ENCODE measurements around the gene BHLHE41.

BHLHE41 gene

DNA sequence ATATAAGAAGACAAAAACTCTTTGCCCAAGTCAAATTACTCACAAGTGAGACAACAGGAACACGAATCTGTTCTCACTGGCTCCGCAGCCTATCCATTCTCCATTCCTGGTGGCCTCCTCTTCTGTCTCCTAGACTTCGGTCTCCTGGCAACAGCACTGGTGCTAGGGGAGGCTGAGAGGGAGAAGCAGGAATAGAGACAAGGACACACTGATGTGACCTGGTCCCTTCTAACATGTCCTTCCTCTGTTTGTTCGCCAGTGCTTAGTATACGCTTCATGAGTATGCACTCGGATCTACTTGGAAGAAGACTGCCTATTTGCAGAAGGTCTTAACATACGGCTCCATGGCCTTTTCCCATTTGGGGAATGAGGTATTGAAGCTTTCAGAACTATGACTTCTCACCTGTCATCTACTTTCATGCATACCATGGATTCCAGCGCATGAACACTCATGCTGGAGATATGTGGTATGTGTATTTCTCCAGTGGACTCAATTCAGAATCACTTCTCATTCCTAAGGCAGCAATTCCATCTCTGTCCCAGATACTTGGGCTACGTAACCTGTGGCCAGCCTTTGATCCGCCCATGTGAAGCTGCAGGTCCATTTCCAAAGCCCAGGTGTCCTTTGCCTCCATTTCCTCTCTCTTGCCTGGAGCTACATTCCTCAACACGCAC, 33.9 kb downstream of the BHLHE41 start:
- Histone ChIP-seq H3K4me3 (ENCODE audit: low read depth in 1 of 5, low read length in 5 of 5) (no peak overlapping the region), H3K27me3 (ENCODE audit: control insufficient read depth in 5 of 5, insufficient read depth in 4 of 5, low read length in 5 of 5) (no peaks in the 10 kb centered on the region), H3K9me3 (ENCODE audit: control insufficient read depth in 5 of 5, low read length in 5 of 5) (no peaks in the 10 kb centered on the region), H3K9ac (ENCODE audit: low read length in 5 of 5) (no peak overlapping the region), H3K36me3 (ENCODE audit: control insufficient read depth in 5 of 5, insufficient read depth in 5 of 5, low read length in 5 of 5) (no peaks in the 10 kb centered on the region), H3K4me1 (ENCODE audit: control insufficient read depth in 5 of 5, insufficient read depth in 5 of 5, low read length in 5 of 5) (no peaks in the 10 kb centered on the region), H3K27ac (ENCODE audit: low read depth, low read length) (no peak overlapping the region)

GRCh38 chr12:26088998-26089397, 35.8 kb downstream of the BHLHE41 start:
- Histone ChIP-seq H3K4me1 (ENCODE audit: control insufficient read depth in 5 of 5, insufficient read depth in 5 of 5, low read length in 5 of 5) (no peaks in the 10 kb centered on the region), H3K9ac (ENCODE audit: low read length in 5 of 5) (no peak overlapping the region), H3K27ac (ENCODE audit: low read depth, low read length) (no peak overlapping the region), H3K4me3 (ENCODE audit: low read depth in 1 of 5, low read length in 5 of 5) (no peak overlapping the region), H3K27me3 (ENCODE audit: control insufficient read depth in 5 of 5, insufficient read depth in 4 of 5, low read length in 5 of 5) (no peaks in the 10 kb centered on the region), H3K9me3 (ENCODE audit: control insufficient read depth in 5 of 5, low read length in 5 of 5) (no peaks in the 10 kb centered on the region), H3K36me3 (ENCODE audit: control insufficient read depth in 5 of 5, insufficient read depth in 5 of 5, low read length in 5 of 5) (no peaks in the 10 kb centered on the region)

GRCh38 chr12:26086936-26087335, 37.9 kb downstream of the BHLHE41 start:
- no peak overlapping the region for H3K27ac ChIP-seq (ENCODE audit: low read depth, low read length)
- no peaks in the 10 kb centered on the region for H3K4me1 ChIP-seq (ENCODE audit: control insufficient read depth in 5 of 5, insufficient read depth in 5 of 5, low read length in 5 of 5)
- H3K27me3 ChIP-seq (ENCODE audit: control insufficient read depth in 5 of 5, insufficient read depth in 4 of 5, low read length in 5 of 5): no peaks in the 10 kb centered on the region
- no peaks in the 10 kb centered on the region for H3K9me3 ChIP-seq (ENCODE audit: control insufficient read depth in 5 of 5, low read length in 5 of 5)
- no peak overlapping the region for H3K4me3 ChIP-seq (ENCODE audit: low read depth in 1 of 5, low read length in 5 of 5)
- H3K36me3 ChIP-seq (ENCODE audit: control insufficient read depth in 5 of 5, insufficient read depth in 5 of 5, low read length in 5 of 5): no peaks in the 10 kb centered on the region
- no peak overlapping the region for H3K9ac ChIP-seq (ENCODE audit: low read length in 5 of 5)

DNA sequence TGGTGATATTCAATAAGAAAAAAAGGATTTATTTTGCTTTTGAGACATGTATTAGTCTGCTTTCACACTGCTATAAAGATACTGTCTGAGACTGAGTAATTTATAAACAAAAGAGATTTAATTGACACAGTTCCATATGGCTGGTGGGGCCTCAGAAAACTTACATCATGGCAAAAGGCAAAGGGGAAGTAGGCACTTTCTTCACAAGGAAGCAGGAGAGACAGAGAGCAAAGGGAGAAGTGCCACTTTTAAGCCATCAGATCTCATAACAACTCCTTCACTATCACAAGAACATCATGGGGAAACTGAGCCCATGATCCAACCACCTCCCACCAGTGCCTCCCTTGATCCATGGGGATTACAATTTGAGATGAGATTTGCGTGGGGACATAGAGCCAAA, 43.9 kb downstream of the BHLHE41 start:
- no peak overlapping the region for H3K9ac ChIP-seq (ENCODE audit: low read length in 5 of 5)
- H3K27me3 ChIP-seq (ENCODE audit: control insufficient read depth in 5 of 5, insufficient read depth in 4 of 5, low read length in 5 of 5): no peaks in the 10 kb centered on the region
- H3K9me3 ChIP-seq (ENCODE audit: control insufficient read depth in 5 of 5, low read length in 5 of 5): peaks cover 0 to 4% (median 0%) of the 10 kb centered on the region in 5 donors
- H3K4me3 ChIP-seq (ENCODE audit: low read depth in 1 of 5, low read length in 5 of 5): no peak overlapping the region
- H3K4me1 ChIP-seq (ENCODE audit: control insufficient read depth in 5 of 5, insufficient read depth in 5 of 5, low read length in 5 of 5): no peaks in the 10 kb centered on the region
- no peaks in the 10 kb centered on the region for H3K36me3 ChIP-seq (ENCODE audit: control insufficient read depth in 5 of 5, insufficient read depth in 5 of 5, low read length in 5 of 5)
- no peak overlapping the region for H3K27ac ChIP-seq (ENCODE audit: low read depth, low read length)

- H3K4me1 ChIP-seq (ENCODE audit: control insufficient read depth in 5 of 5, insufficient read depth in 5 of 5, low read length in 5 of 5): no peaks in the 10 kb centered on the region
- H3K27me3 ChIP-seq (ENCODE audit: control insufficient read depth in 5 of 5, insufficient read depth in 4 of 5, low read length in 5 of 5): no peaks in the 10 kb centered on the region
- H3K27ac ChIP-seq (ENCODE audit: low read depth, low read length): no peak overlapping the region
- no peak overlapping the region for H3K9ac ChIP-seq (ENCODE audit: low read length in 5 of 5)
- peaks cover 0 to 4% (median 0%) of the 10 kb centered on the region in 5 donors for H3K9me3 ChIP-seq (ENCODE audit: control insufficient read depth in 5 of 5, low read length in 5 of 5)
- H3K4me3 ChIP-seq (ENCODE audit: low read depth in 1 of 5, low read length in 5 of 5): no peak overlapping the region
- H3K36me3 ChIP-seq (ENCODE audit: control insufficient read depth in 5 of 5, insufficient read depth in 5 of 5, low read length in 5 of 5): no peaks in the 10 kb centered on the region
Measured at GRCh38 chr12:26077915-26078702, 46.7 kb downstream of the BHLHE41 start.
